ENCODE data around the gene KCTD16. TPM values are rescaled to one million over a fixed set of nuclear protein-coding genes. Genes with fewer than 3 reads are reported as not detected.
A peak's percentile ranks its signal among the peaks of the same experiment; 100 is the strongest.

The KCTD16 gene
- total RNA-seq, 1 experiment from 2014 or later, result 0.37 TPM

- no peak for DNase-seq (ENCODE audit: low spot score)
Observed at GRCh38 chr5:144207875-144208444, 37.3 kb downstream of the KCTD16 start.

DNA sequence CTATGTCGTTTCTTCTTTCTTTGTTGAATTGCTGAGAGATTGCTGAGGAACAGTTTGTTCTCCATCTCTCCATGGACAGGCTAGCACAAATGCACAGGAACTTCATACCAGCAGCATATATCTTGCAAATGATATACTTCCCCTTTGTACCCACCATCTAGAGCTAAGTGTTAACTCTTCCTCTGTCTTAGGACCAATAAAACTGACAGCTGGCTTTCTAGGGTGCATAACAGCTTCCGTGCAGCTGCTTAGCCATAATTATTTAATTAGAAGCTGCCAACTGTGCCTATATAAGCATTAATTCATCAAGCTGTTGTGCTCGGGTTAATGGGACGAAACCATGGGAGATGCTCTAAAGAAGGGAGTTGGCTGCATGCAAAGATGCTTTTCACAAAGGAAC is 38.7 kb downstream of the KCTD16 start:
- DNase-seq (ENCODE audit: low spot score), result no peak

DNA sequence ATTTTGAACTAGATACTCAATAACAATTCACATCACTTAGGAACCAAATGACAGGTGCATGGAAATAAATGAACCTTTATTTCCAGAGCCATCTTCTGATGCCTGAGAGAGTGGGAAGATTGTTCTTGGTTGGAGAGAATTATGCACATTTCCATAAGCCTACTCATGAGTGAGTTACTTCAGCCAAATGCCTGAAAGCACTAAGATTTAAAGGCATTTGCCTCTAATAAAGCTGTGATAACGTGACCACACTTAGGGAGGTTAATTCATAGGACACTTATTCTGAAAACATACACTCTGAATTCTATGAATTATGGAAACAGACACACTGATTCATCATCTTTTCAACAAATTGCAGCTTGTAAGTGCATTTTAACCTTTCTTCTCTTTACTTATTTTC is 40.0 kb downstream of the KCTD16 start:
- no peak for DNase-seq (ENCODE audit: low spot score)

DNA sequence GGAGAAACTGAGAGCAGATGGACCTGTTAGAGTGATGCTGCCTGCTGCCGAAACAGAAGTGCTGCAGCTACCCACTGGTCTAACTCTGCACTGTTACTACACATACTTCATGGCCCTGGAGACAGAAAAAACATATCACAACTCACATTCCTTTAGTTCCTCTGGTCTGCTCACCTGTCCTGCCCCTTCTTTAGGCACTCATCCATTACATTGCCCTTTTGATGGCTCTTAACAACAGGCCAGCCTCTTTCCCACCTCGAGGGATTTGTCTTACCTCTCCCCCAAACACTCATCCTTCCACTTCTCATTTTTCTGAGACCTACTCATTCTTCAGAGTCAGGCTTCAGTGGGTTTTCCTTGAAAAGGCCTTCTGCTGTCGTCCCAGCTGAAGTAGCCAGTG is 49.2 kb downstream of the KCTD16 start:
- no peak for DNase-seq (ENCODE audit: low spot score)

- DNase-seq (ENCODE audit: low spot score), result no peak
Observed at GRCh38 chr5:144227363-144227999, 56.8 kb downstream of the KCTD16 start.

DNA sequence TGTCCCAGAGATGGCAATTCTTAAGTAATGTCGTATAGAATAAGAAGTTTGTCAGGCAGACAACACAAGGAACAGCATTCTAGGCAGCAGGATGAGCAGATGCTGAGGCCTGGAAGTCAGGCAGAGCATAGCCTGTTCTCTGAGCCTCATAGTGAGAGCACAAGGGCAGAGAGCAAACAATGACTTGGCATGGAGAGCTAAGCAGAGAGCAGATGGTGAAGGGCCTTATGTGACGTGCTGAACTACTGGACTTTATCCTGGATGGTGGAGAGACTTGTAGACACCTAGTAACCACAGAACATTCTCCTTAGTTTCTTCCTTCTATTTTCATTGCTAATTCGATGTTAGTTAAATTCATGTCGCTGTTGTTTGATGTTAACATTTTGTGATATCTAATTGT is 60.1 kb downstream of the KCTD16 start:
- no peak for DNase-seq (ENCODE audit: low spot score)

DNA sequence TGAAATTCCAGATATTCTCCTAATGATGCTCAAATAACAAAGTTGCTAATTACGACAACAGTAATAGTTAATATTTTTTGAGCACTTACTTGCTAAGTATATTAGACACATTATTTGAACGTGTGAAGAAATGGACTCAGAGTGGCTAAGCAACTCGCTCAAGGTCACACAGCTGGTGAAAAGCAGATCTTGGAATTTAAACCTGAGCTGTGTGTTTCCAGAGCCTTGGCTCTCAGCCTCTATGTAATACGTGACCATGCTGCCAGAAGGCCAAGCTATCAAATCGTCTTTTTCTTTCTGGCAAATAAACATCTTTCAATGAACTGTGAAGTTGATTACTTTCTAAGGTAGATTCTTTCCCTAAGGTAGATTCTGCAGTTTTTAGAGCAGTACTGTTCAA is 61.6 kb downstream of the KCTD16 start:
- no peak for DNase-seq (ENCODE audit: low spot score)

- peak; percentile 6 for DNase-seq (ENCODE audit: low spot score)
Observed at GRCh38 chr5:144236499-144236898, 65.8 kb downstream of the KCTD16 start.

DNA sequence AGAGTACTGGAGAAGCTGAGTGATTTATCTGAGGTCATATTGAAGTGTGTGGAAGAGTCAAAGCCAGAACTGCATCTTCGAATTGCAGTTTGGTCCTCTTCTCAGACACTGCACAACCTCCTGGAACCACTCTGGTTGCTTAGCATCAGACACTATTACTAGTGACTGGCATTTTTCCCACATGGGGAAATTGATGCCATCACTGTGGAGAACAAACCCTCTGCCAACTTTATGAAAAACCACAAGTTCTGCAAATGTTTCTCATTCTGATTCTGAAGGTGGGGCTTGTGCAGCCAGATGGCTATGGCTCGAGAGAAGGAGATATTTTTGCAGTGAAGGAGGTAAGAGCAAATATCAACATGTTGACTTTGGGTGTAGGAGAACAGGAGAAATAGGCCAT is 67.2 kb downstream of the KCTD16 start:
- peak; percentile 22 for DNase-seq (ENCODE audit: low spot score)

DNA sequence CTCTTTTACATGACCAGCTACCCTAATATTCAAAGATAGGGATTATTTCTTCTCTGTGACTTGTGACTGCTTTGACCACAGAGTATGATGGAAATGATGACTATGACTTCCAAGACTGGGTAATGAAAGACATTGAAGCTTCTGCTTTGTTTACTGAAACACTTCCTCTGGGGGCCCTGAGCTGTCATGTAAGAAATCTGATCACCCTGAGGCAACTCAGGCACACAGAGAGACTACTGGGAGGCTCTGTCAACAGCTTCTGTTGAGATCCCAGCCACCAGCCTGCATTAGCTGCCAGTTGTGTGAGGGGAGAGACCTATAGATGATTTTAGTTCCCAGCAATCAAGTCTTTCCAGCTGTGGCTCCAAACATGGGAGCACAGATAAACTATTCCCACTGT is 76.5 kb downstream of the KCTD16 start:
- DNase-seq (ENCODE audit: low spot score), result peak; percentile 15

GRCh38 chr5:144248015-144248414 is 77.3 kb downstream of the KCTD16 start:
- no peak for DNase-seq (ENCODE audit: low spot score)

- no peak for DNase-seq (ENCODE audit: low spot score)
Observed at GRCh38 chr5:144249755-144250464, 79.2 kb downstream of the KCTD16 start.

GRCh38 chr5:144254552-144254951 is 83.9 kb downstream of the KCTD16 start:
- DNase-seq (ENCODE audit: low spot score), result no peak

DNA sequence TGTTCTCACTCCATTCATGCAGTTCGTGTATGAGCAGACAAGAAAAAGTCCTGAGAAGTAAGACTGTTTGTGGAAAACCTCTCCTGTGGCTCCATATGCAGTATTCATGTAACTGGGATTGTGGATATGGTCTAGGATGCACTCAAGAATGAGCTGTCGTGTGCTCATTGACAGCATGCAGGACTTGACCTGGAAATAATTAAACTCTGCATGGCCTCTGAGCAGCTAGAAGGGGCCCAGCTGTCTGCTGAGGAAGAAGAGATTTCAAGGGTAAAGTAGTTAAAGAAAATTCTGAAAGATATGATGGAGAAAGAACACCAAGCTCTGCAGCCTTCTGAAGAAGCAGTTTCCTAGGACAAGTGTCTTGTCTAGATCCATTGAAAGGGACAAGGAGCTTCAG is 89.4 kb downstream of the KCTD16 start:
- no peak for DNase-seq (ENCODE audit: low spot score)

DNA sequence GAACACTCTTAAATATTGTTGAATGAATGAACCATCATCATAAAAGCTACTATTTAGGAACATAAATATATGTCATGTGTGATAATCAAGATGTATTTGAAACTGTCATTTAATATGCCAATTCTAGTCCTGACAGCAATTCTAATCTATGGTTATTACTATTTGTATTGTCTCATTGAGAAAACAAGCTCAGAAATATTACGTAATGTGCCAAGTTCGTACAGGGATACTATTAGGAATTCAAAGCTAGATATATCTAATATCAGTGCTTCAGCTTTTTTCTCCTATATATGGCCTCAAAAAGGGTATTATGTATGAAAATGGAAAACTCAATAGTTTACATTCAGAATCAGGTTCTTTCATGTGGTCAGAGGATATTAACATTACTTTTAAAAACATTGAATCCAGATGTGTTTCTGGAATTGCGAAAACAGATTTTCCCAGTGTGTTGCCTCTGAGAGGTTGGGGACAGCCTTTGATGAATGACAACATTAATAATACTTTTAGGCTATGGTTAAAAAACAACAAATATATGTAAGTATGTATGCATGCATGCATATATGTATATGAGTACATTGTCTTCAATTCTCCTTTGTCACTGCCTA is 95.1 kb downstream of the KCTD16 start:
- DNase-seq (ENCODE audit: low spot score), result no peak

- no peak for DNase-seq (ENCODE audit: low spot score)
Observed at GRCh38 chr5:144267961-144268513, 97.4 kb downstream of the KCTD16 start.

DNA sequence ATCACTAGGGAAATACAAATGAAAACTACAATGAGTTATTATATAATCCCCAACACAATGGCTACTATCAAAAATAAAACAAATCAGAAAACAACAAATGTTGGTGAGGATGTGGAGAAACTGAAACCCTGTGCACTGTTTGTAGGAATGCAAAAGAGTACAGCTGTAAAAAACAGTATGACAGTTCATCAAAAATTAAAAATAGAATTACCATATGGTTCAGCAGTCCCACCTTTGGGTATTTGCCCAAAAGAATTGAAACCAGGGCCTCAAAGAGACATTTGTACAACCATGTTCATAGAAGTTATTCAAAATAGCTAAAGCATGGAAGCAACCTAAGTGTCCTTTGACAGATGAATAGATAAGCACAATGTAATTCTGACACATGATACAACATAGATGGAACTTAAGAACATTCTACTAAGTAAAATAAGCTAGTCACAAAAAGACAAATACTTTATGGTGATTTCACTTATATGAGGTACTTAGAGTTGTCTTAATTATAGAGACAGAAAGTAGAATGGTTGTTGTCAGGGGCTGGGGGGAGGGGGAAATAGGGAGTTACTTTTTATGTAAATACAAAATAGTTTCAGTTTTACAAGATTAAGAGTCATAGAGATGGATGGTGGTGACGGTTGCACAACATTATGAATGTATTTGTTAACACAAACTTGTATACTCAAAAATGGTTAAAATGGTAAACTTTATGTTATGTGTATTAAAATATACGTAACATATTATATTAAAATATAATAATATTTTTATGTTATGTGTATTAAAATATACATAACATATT is 102.8 kb downstream of the KCTD16 start:
- DNase-seq (ENCODE audit: low spot score), result no peak

- DNase-seq (ENCODE audit: low spot score), result no peak
Observed at GRCh38 chr5:144275329-144275728, 104.7 kb downstream of the KCTD16 start.

GRCh38 chr5:144276034-144276822 is 105.6 kb downstream of the KCTD16 start:
- peak; percentile 23 for DNase-seq (ENCODE audit: low spot score)

GRCh38 chr5:144281784-144282183 is 111.1 kb downstream of the KCTD16 start:
- no peak for DNase-seq (ENCODE audit: low spot score)

GRCh38 chr5:144284036-144284435 is 113.4 kb downstream of the KCTD16 start:
- no peak for DNase-seq (ENCODE audit: low spot score)

Data from H4 (cell line).